Measurements from ENCODE around the gene ERV3-1. TPM values are rescaled to one million over a fixed set of nuclear protein-coding genes. Genes with fewer than 3 reads are reported as not detected.
A peak's percentile ranks its signal among the peaks of the same experiment; 100 is the strongest.

ERV3-1 gene
- total and polyA plus RNA-seq, 9 of the 15 experiments (the other 6 are each of a cell fraction or from before 2014, with no cell fraction given): 10.2 to 30.0 (median 22.0) TPM

- TF ChIP-seq BHLHE40 (IDR thresholded peaks at IDR 0.05; ENCODE audit: low read length) (no peak), NFE2 (IDR thresholded peaks at IDR 0.05; ENCODE audit: low read depth) (no peak), RBM14 (IDR thresholded peaks at IDR 0.05; ENCODE audit: borderline replicate concordance, insufficient read depth, low read depth, low read length) (no peak), ZSCAN32 (CRISPR knock-in tag; IDR thresholded peaks at IDR 0.05) (no peak), CBFA2T3 (IDR thresholded peaks at IDR 0.05) (no peak), MCM2 (IDR thresholded peaks at IDR 0.05; ENCODE audit: low read depth) (no peak), ZKSCAN8 (CRISPR knock-in tag; IDR thresholded peaks at IDR 0.05) (no peak), MLLT1 (IDR thresholded peaks at IDR 0.05) (peak in 1 of 2 experiments; percentile 73), NFRKB (IDR thresholded peaks at IDR 0.05; ENCODE audit: low read depth) (peak; percentile 48; the same call in 1 of the 2 replicates), MCM5 (IDR thresholded peaks at IDR 0.05; ENCODE audit: low read depth) (no peak), NCOA6 (IDR thresholded peaks at IDR 0.05) (no peak), PTRF (tag; IDR thresholded peaks at IDR 0.05) (no peak), SMARCB1 (IDR thresholded peaks at IDR 0.05; ENCODE audit: insufficient read length, low read depth) (no peak), MECOM (CRISPR knock-in tag; IDR thresholded peaks at IDR 0.05) (no peak), NFXL1 (CRISPR knock-in tag; IDR thresholded peaks at IDR 0.05) (no peak), CBX3 (IDR thresholded peaks at IDR 0.05; ENCODE audit: borderline replicate concordance in 1 of 2, low read length in 2 of 2) (no peak; a peak in 1 of 3 replicates), SRSF9 (IDR thresholded peaks at IDR 0.05; ENCODE audit: borderline replicate concordance, low read depth, low read length) (no peak), HEY1 (CRISPR knock-in tag; IDR thresholded peaks at IDR 0.05; ENCODE audit: borderline replicate concordance) (no peak)
- TF ChIP-seq, protein P1, sequence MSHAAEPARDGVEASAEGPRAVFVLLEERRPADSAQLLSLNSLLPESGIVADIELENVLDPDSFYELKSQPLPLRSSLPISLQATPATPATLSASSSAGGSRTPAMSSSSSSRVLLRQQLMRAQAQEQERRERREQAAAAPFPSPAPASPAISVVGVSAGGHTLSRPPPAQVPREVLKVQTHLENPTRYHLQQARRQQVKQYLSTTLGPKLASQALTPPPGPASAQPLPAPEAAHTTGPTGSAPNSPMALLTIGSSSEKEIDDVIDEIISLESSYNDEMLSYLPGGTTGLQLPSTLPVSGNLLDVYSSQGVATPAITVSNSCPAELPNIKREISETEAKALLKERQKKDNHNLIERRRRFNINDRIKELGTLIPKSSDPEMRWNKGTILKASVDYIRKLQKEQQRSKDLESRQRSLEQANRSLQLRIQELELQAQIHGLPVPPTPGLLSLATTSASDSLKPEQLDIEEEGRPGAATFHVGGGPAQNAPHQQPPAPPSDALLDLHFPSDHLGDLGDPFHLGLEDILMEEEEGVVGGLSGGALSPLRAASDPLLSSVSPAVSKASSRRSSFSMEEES (CRISPR knock-in tag; IDR thresholded peaks at IDR 0.05): no peak
- TF ChIP-seq, protein P2, sequence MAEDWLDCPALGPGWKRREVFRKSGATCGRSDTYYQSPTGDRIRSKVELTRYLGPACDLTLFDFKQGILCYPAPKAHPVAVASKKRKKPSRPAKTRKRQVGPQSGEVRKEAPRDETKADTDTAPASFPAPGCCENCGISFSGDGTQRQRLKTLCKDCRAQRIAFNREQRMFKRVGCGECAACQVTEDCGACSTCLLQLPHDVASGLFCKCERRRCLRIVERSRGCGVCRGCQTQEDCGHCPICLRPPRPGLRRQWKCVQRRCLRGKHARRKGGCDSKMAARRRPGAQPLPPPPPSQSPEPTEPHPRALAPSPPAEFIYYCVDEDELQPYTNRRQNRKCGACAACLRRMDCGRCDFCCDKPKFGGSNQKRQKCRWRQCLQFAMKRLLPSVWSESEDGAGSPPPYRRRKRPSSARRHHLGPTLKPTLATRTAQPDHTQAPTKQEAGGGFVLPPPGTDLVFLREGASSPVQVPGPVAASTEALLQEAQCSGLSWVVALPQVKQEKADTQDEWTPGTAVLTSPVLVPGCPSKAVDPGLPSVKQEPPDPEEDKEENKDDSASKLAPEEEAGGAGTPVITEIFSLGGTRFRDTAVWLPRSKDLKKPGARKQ (CRISPR knock-in tag; IDR thresholded peaks at IDR 0.05): no peak
- TF ChIP-seq, protein P3, sequence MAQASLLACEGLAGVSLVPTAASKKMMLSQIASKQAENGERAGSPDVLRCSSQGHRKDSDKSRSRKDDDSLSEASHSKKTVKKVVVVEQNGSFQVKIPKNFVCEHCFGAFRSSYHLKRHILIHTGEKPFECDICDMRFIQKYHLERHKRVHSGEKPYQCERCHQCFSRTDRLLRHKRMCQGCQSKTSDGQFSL (CRISPR knock-in tag; IDR thresholded peaks at IDR 0.05): no peak
- TF ChIP-seq, protein P3 (tag; IDR thresholded peaks at IDR 0.05): no peak
- TF ChIP-seq, protein P4, sequence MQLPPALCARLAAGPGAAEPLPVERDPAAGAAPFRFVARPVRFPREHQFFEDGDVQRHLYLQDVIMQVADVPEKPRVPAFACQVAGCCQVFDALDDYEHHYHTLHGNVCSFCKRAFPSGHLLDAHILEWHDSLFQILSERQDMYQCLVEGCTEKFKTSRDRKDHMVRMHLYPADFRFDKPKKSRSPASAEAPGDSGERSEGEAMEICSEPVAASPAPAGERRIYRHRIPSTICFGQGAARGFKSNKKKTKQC (CRISPR knock-in tag; IDR thresholded peaks at IDR 0.05): peak; percentile 62
Observed at GRCh38 chr7:65006094-65006992, at the start of gene ERV3-1 (continued).

Measured in K562 (cell line).